Cortex of kidney (tissue), 1 donor: Measurements from ENCODE around the gene KRT71.
"Not testable (repeated sequence)": the region's sequence is repeated elsewhere in the genome, so short reads cannot be mapped to it uniquely, and the experiment has no call there.

ENCODE experiments used
- DNase-seq: peaks from one replicate; lab custom pipeline; 2025; lab: John Stamatoyannopoulos, UW

The KRT71 gene

GRCh38 chr12:52552681-52553195 is at the start of gene KRT71:
Gene KRT71 (minus strand): TSS chr12:52553145. CDS start chr12:52553077, 68 bp downstream.
- DNase-seq, result no peak

DNA sequence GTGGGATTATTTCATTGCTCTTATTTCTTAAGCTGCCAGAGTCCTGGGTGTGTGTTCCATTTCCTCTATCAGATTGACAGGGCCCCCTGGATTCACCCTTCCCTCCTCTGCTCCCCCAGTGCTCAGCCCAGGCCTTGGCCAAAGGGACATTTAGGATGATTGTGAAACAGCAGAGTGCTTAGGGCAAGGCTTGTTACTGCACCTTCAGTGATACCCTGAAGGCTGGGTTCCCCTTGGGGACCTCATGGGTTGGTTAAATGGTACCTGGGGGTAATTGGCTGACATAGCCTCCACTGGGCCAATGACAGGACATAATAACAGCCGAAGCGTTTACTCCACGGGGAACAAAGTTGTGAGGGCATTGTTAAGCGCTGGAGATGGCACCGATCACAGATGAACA is 49.6 kb upstream of the KRT71 start:
- DNase-seq, result no peak

- no peak for DNase-seq
Measured at GRCh38 chr12:52601671-52602070, 48.7 kb upstream of the KRT71 start.

GRCh38 chr12:52600941-52601481 is 48.1 kb upstream of the KRT71 start, which contains the start of gene KRT72:
Gene KRT72 (minus strand): TSS chr12:52601463. CDS start chr12:52601452, 11 bp downstream.
- no peak for DNase-seq

GRCh38 chr12:52600475-52600874 is 47.5 kb upstream of the KRT71 start:
- no peak for DNase-seq

DNA sequence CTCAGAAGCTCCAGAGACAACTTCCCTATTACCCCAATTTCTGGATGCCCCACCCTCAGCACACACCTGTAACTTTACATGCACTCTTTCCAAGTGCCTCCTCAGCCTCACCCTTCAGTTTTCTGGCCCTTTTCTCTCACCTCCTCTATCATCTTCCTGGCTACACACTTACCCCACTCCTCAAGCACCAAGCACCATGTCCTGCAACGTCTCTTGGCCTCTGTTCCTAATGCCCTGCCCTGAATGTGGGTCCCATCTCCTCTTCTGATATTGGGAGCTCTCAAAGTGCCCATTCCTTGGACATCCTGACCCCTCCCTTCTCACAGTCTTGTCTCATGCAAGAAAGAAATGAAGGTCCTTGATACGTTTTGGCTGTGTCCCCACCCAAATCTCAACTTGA is 47.1 kb upstream of the KRT71 start:
- no peak for DNase-seq

GRCh38 chr12:52598966-52599365 is 46.0 kb upstream of the KRT71 start:
- DNase-seq, result no peak

GRCh38 chr12:52594237-52594636 is 41.3 kb upstream of the KRT71 start:
- DNase-seq, result not testable (repeated sequence)

- DNase-seq, result no peak
Measured at GRCh38 chr12:52591521-52591920, 38.6 kb upstream of the KRT71 start.

DNA sequence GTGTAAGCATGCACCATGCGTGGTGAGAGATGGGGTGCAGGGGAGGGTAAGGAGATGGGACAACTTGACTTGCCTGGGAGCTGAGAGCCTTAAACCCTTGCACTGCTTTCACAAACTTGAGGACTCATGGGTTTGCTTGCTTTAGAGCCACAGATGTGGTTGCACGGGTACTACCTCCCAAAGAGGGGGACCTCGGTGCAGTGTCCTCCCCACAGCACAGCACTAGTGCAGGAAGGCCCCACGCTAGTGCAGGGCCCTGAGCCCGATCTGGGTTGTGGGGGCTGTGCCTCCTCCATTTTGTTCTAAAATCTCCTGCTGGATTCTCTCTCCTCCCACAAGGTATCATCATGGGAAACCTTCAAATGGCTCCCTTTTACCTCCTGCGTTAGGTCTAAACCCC is 37.1 kb upstream of the KRT71 start:
- no peak for DNase-seq

GRCh38 chr12:52587563-52587962 is 34.6 kb upstream of the KRT71 start:
- DNase-seq, result no peak

- DNase-seq, result no peak
Measured at GRCh38 chr12:52585946-52586345, 33.0 kb upstream of the KRT71 start.

DNA sequence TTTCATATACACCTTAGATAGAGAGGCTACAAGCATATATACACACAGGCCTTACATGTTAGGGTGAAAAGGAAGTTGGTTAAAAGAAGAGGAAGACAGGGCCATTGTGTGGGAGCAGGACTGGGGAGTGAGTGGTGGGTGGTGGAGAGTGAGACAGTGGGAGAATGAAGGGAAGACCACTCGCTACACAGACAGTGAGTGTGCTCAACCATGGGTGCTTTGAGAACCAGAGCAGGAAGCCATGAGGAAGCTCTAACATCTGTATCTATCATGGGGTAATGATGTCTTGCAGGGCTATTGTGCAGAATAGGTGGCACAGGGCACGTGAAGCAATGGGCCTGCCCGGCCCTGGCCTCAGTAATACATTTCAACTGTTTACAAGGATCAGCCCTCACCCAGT is 32.1 kb upstream of the KRT71 start:
- no peak for DNase-seq

DNA sequence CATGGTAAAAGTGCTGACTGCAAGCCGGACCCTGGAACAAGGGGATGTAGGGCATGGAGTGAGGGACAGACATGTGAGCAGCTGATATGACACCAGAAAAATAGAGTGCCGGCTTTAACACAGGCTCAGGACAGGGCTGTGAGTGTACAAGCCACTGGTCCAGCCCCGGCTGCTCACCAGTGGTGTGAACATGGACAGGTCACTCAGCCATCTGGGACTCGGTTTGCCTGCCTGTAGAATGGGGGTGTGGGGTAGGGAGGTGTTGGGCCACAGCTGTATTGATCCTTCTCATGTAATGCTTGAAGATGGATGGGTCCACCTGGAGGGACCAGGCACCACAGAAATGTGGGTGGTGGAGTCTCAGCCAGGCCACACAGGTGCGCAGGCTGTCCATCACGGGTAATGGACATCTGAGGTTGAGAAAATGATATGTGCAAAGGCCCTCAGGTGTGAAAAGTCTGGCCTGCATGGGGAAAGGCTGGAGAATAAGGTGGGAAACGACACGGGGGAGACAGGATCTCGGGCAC is 31.3 kb upstream of the KRT71 start:
- DNase-seq, result no peak

DNA sequence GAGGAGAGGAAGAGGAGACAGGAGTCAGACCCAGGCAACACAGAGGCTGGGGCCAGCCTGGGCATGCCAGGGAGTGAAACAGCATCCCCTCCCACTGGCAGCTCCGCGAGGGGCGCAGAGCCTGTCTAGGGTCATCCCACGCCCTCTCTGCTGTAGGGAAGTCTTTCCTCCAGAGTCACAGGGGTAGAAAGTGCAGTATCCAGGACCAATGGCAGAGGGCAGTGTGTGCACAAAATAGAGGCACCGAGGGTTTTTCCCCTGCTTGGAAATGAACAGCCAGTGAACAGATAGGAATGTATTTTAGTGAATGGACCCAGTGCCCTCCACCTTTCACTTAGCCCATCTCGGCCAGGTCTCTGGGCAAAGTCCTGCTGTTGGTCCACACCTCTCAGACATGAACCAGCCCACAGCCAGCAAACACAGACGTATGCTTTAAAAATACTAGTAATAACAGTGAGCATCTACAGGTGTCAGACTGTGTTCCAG is 30.1 kb upstream of the KRT71 start:
- DNase-seq, result no peak

GRCh38 chr12:52582486-52582885 is 29.5 kb upstream of the KRT71 start:
- DNase-seq, result no peak

DNA sequence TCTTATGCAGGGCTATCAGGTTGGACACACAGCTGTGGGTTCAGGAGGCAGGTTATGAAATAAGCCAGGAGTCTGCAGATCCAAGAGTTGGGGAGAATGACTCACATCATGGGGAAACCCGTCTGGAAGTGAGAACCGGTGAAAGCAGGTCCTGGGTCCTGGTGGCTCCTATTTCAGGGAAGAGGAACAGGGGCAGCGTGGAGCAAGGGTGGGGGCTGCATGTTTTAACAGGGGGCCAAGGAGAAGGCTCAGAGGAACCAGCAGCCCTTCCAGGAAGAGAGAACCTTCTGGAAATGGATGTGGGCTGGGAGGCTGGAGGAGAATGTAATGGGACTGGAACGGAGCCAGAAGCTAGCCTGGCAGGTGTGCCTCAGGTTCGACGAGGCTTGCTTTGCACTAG is 28.5 kb upstream of the KRT71 start:
- DNase-seq, result no peak

GRCh38 chr12:52581066-52581465 is 28.1 kb upstream of the KRT71 start:
- no peak for DNase-seq

GRCh38 chr12:52580496-52580895 is 27.6 kb upstream of the KRT71 start:
- no peak for DNase-seq

DNA sequence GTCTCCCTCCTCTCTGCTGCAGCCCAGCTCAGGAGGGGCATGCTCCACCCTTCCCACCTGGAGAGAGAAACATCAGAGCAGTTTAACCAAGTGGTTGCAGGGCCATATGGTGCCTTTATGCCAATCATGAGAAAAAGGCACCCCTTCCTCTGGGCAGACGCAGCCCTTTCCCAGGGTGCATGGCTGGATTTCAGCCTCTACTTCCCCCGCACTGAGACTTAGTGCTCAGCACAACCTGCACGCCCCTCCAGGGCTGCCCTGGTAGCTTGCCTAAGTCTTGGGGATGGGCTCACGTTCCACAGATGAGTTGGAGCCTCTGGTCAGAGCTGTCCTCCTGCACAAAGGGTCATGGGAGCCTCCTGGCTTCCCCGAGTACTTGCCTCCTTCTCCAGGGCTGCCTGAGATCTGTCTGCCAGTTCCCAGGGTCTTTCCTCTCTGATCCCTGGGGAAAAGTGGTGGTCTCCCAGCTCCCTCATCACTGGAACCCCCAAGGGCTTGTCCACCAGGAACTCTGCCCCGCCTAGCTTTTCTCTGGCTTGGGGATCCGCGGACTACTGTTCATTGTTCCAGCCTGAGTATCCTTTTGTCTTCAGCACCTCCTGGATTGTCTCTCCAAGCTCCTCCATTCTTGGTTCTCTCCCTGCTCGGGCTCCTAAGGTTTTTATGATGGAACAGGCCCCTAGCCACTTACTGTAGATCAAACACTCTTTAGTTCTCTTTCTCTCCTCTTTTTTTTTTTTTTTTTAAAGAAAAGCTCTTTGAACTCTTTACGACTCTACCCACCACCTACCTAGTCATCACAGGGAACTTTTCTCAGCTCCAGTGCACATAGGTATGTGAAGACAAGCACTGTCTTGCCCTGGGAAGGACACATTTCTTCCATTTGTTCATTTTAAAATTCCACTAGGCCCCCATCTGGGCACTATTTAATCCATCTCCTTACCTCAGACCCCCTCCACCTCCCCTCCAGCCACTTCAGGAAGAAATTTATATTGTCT is 26.8 kb upstream of the KRT71 start:
- DNase-seq, result no peak

- DNase-seq, result no peak
Measured at GRCh38 chr12:52578469-52578868, 25.5 kb upstream of the KRT71 start.

- DNase-seq, result no peak
Measured at GRCh38 chr12:52577316-52577715, 24.4 kb upstream of the KRT71 start.

DNA sequence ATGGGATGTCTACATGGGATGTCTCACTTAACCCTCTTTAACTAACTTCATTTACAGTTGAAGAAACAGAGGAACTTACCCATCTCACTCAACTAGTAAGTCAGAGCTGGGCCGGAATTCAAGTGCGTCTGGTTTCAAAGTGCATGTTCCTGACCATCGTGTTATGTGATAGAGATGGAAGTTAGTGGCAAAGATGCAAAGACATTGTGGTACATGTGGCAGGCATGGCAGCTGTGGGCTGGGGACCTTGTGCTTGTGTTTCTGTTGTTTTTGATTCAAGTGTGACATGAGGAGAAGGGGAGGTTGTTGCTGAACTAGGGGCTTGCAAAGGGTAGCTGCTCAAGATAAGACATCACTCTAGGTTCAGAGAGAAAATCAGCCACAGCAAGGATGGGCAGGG is 23.0 kb upstream of the KRT71 start:
- DNase-seq, result no peak
